Measurements from ENCODE around the gene SPDEF.

DNA sequence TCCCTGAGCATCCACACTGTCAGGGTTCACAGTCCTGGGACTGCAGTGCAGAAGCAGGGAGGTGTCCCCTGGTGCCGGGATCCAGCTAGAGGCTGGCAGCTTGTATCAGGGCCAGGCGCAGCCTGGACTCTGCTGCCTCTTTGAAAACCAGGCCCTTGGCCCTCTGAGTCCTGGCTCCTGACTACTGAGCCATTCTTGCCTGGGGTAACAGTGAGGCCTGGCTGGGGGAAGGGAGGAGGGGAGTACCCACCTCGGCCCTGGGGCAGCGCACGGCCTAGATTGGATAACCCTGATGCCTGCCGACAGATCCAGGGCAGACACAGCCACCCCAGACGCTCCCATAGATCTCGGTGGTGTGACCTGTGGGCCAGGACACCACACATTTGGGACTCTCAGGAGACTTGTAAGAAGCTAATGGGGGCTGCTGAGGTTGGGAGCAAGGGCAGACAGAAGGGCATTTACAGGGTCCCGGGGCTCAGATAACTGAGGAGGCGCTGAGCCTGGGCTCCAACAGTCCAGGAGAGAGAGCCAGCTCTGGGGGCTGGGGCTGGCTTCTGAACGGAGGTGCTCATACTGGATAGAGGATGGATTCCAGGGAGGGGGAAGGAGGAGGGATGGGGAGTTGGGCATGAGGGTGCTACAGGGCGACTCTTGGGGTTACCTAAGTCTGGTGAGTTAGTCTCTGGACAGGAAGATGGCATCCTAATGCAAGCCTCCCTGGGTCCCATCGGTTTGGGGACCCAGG lies 30.5 kb downstream of the SPDEF start:
- TF ChIP-seq, protein P1, sequence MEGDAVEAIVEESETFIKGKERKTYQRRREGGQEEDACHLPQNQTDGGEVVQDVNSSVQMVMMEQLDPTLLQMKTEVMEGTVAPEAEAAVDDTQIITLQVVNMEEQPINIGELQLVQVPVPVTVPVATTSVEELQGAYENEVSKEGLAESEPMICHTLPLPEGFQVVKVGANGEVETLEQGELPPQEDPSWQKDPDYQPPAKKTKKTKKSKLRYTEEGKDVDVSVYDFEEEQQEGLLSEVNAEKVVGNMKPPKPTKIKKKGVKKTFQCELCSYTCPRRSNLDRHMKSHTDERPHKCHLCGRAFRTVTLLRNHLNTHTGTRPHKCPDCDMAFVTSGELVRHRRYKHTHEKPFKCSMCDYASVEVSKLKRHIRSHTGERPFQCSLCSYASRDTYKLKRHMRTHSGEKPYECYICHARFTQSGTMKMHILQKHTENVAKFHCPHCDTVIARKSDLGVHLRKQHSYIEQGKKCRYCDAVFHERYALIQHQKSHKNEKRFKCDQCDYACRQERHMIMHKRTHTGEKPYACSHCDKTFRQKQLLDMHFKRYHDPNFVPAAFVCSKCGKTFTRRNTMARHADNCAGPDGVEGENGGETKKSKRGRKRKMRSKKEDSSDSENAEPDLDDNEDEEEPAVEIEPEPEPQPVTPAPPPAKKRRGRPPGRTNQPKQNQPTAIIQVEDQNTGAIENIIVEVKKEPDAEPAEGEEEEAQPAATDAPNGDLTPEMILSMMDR (IDR thresholded peaks at IDR 0.05), result no peak
- no peak for TF ChIP-seq EZH2 (IDR thresholded peaks at IDR 0.05)
- no peak for TF ChIP-seq EZH2phosphoT487 (IDR thresholded peaks at IDR 0.05)
